DMS114 treated with DMSO at 0.1 percent for 48 hours (cell line): ENCODE measurements around the gene DOCK10.

ENCODE experiments used
- DNase-seq: peaks from one replicate; lab custom pipeline; 2025; ENCODE audit not compliant: unreplicated experiment; lab: John Stamatoyannopoulos, UW

DOCK10 gene

GRCh38 chr2:224885291-224885690 lies 157.0 kb downstream of the DOCK10 start:
- no peak for DNase-seq

GRCh38 chr2:224884188-224884587 lies 158.1 kb downstream of the DOCK10 start:
- DNase-seq: no peak

GRCh38 chr2:224883700-224884099 lies 158.6 kb downstream of the DOCK10 start:
- DNase-seq: no peak

- DNase-seq: no peak
These were observed 159.1 kb downstream of the DOCK10 start for GRCh38 chr2:224883172-224883516.

GRCh38 chr2:224882291-224883171 lies 159.7 kb downstream of the DOCK10 start:
- DNase-seq: no peak

GRCh38 chr2:224881846-224882245 lies 160.4 kb downstream of the DOCK10 start:
- DNase-seq: no peak

- no peak for DNase-seq
These were observed 165.7 kb downstream of the DOCK10 start for GRCh38 chr2:224876522-224876921.

GRCh38 chr2:224875841-224876240 lies 166.4 kb downstream of the DOCK10 start:
- no peak for DNase-seq

- no peak for DNase-seq
These were observed 167.1 kb downstream of the DOCK10 start for GRCh38 chr2:224875153-224875552.

GRCh38 chr2:224871813-224872212 lies 170.5 kb downstream of the DOCK10 start:
- DNase-seq: no peak

GRCh38 chr2:224870341-224870740 lies 171.9 kb downstream of the DOCK10 start:
- no peak for DNase-seq

- DNase-seq: no peak
These were observed 172.6 kb downstream of the DOCK10 start for GRCh38 chr2:224869601-224870233.

GRCh38 chr2:224865016-224865415 lies 177.3 kb downstream of the DOCK10 start:
- no peak for DNase-seq

- no peak for DNase-seq
These were observed 181.0 kb downstream of the DOCK10 start for GRCh38 chr2:224861266-224861665.

GRCh38 chr2:224860786-224861185 lies 181.5 kb downstream of the DOCK10 start:
- no peak for DNase-seq

- DNase-seq: no peak
These were observed 190.5 kb downstream of the DOCK10 start for GRCh38 chr2:224851811-224852210.

GRCh38 chr2:224850081-224850480 lies 192.2 kb downstream of the DOCK10 start:
- DNase-seq: no peak

GRCh38 chr2:224849264-224849663 lies 193.0 kb downstream of the DOCK10 start:
- DNase-seq: no peak

- DNase-seq: no peak
These were observed 194.1 kb downstream of the DOCK10 start for GRCh38 chr2:224847961-224848850.

- no peak for DNase-seq
These were observed 194.9 kb downstream of the DOCK10 start for GRCh38 chr2:224847381-224847780.

GRCh38 chr2:224846686-224847085 lies 195.6 kb downstream of the DOCK10 start:
- DNase-seq: no peak

- DNase-seq: no peak
These were observed 196.1 kb downstream of the DOCK10 start for GRCh38 chr2:224846161-224846560.
